Progenitor cell of endocrine pancreas (in vitro differentiated cells): ENCODE results near the gene GOLGA6A. TPM values are rescaled to one million over a fixed set of nuclear protein-coding genes. Genes with fewer than 3 reads are reported as not detected.

Source experiments
- DNase-seq: peaks from one replicate; pipeline ENCODE4 v3.0.0; 2021; ENCODE audit warnings: low spot score; ENCODE audit not compliant: unreplicated experiment
- H3K27ac Mint-ChIP-seq: 2 replicates; pipeline ENCODE4 v1.8.0; 2021; ENCODE audit warnings: mild to moderate bottlenecking, moderate library complexity, mixed read lengths
- H3K27me3 Mint-ChIP-seq: 2 replicates; pipeline ENCODE4 v1.8.0; 2021; ENCODE audit warnings: mixed read lengths
- H3K36me3 Mint-ChIP-seq: 2 replicates; pipeline ENCODE4 v1.8.0; 2022; ENCODE audit warnings: mixed read lengths; ENCODE audit not compliant: insufficient read depth
- H3K4me1 Mint-ChIP-seq: 2 replicates; pipeline ENCODE4 v1.8.0; 2021; ENCODE audit warnings: low read depth, mixed read lengths
- H3K4me3 Mint-ChIP-seq: 2 replicates; pipeline ENCODE4 v1.8.0; 2021; ENCODE audit warnings: low read depth, mild to moderate bottlenecking, moderate library complexity, mixed read lengths
- H3K9me3 Mint-ChIP-seq: 2 replicates; pipeline ENCODE4 v1.8.0; 2021; ENCODE audit warnings: low read depth, mixed read lengths
- CTCF ChIP-seq: fragments of 200-600 bp; sonication (generic); IDR thresholded peaks from one replicate; pipeline ENCODE4 v1.5.0; 2021; ENCODE audit warnings: antibody characterized with exemption, mild to moderate bottlenecking; ENCODE audit not compliant: unreplicated experiment
- total RNA-seq: library from RNA; stranded (reverse); gene quantifications from 2 replicates; pipeline ENCODE4 v1.2.1, GENCODE V29; 2021

Gene GOLGA6A
- total RNA-seq, 1 donor from 2014 or later: 0.89 TPM

- H3K27ac Mint-ChIP-seq: no peak overlapping the region
- H3K36me3 Mint-ChIP-seq: no peaks in the 10 kb centered on the region
- no peaks in the 10 kb centered on the region for H3K4me1 Mint-ChIP-seq
- H3K9me3 Mint-ChIP-seq: no peaks in the 10 kb centered on the region
- no peak for TF ChIP-seq CTCF
- DNase-seq: no peak
- peaks cover 79% of the 10 kb centered on the region for H3K27me3 Mint-ChIP-seq
- H3K4me3 Mint-ChIP-seq: no peak overlapping the region
Measured at GRCh38 chr15:74123658-74124057, 41.3 kb upstream of the GOLGA6A start.

- peaks cover 74% of the 10 kb centered on the region for H3K27me3 Mint-ChIP-seq
- no peaks in the 10 kb centered on the region for H3K9me3 Mint-ChIP-seq
- no peak overlapping the region for H3K27ac Mint-ChIP-seq
- H3K36me3 Mint-ChIP-seq: no peaks in the 10 kb centered on the region
- H3K4me1 Mint-ChIP-seq: no peaks in the 10 kb centered on the region
- H3K4me3 Mint-ChIP-seq: no peak overlapping the region
- no peak for DNase-seq
- no peak for TF ChIP-seq CTCF
Measured at GRCh38 chr15:74123131-74123429, 40.7 kb upstream of the GOLGA6A start.

GRCh38 chr15:74122403-74123130, 40.2 kb upstream of the GOLGA6A start:
- no peaks in the 10 kb centered on the region for H3K9me3 Mint-ChIP-seq
- TF ChIP-seq CTCF: no peak
- no peak for DNase-seq
- no peaks in the 10 kb centered on the region for H3K4me1 Mint-ChIP-seq
- H3K27me3 Mint-ChIP-seq: peaks cover 74% of the 10 kb centered on the region
- H3K27ac Mint-ChIP-seq: no peak overlapping the region
- no peaks in the 10 kb centered on the region for H3K36me3 Mint-ChIP-seq
- no peak overlapping the region for H3K4me3 Mint-ChIP-seq

GRCh38 chr15:74121858-74122257, 39.5 kb upstream of the GOLGA6A start:
- H3K36me3 Mint-ChIP-seq: no peaks in the 10 kb centered on the region
- H3K27ac Mint-ChIP-seq: no peak overlapping the region
- no peaks in the 10 kb centered on the region for H3K9me3 Mint-ChIP-seq
- TF ChIP-seq CTCF: no peak
- DNase-seq: no peak
- H3K4me3 Mint-ChIP-seq: no peak overlapping the region
- H3K4me1 Mint-ChIP-seq: no peaks in the 10 kb centered on the region
- peaks cover 67% of the 10 kb centered on the region for H3K27me3 Mint-ChIP-seq

- Mint-ChIP-seq H3K27me3 (peaks cover 61% of the 10 kb centered on the region), H3K36me3 (no peaks in the 10 kb centered on the region), H3K4me3 (no peak overlapping the region), H3K4me1 (no peaks in the 10 kb centered on the region), H3K27ac (no peak overlapping the region), H3K9me3 (no peaks in the 10 kb centered on the region)
- no peak for TF ChIP-seq CTCF
- no peak for DNase-seq
Measured at GRCh38 chr15:74121039-74121438, 38.7 kb upstream of the GOLGA6A start.
